Stomach smooth muscle (tissue), 2 donors: ENCODE measurements around the gene TLR9.
A peak's percentile ranks its signal among the peaks of the same experiment; 100 is the strongest.
"Not testable (repeated sequence)": the region's sequence is repeated elsewhere in the genome, so short reads cannot be mapped to it uniquely, and the experiment has no call there.

Source experiments
- H3K27ac ChIP-seq: one replicate; pipeline ENCODE4 v1.7.0; 2013; ENCODE audit warnings: mild to moderate bottlenecking, low read length, inconsistent platforms
- H3K27me3 ChIP-seq, 2 donors: one replicate each; pipeline ENCODE4 v1.7.0; 2013; ENCODE audit warnings: low read length in 2 of 2; ENCODE audit not compliant: insufficient read depth in 2 of 2, control insufficient read depth in 1 of 2
- H3K36me3 ChIP-seq, 2 donors: one replicate each; pipeline ENCODE4 v1.7.0; 2013; ENCODE audit warnings: low read length in 2 of 2; ENCODE audit not compliant: control insufficient read depth in 2 of 2, insufficient read depth in 2 of 2
- H3K4me1 ChIP-seq: one replicate; pipeline ENCODE4 v1.7.0; 2013; ENCODE audit warnings: low read length; ENCODE audit not compliant: control insufficient read depth, insufficient read depth
- H3K4me3 ChIP-seq, 2 donors: one replicate each; pipeline ENCODE4 v1.7.0; 2013; ENCODE audit warnings: low read length in 2 of 2
- H3K9ac ChIP-seq, 2 donors: one replicate each; pipeline ENCODE4 v1.7.0; 2013; ENCODE audit warnings: low read length in 2 of 2, mild to moderate bottlenecking in 1 of 2
- H3K9me3 ChIP-seq, 2 donors: one replicate each; pipeline ENCODE4 v1.7.0; 2013; ENCODE audit warnings: low read length in 2 of 2; ENCODE audit not compliant: control insufficient read depth in 2 of 2
- donor health status: healthy.
- donor health status: Pancreatic carcinoma.

The TLR9 gene

GRCh38 chr3:52225452-52226228, at the start of gene TLR9:
TSS of gene TLR9 (minus strand) at chr3:52225645. CDS start at chr3:52225529, 116 bp downstream.
- no peaks in the 10 kb centered on the region for H3K27me3 ChIP-seq
- H3K4me3 ChIP-seq, result no peak within 1 kb of the TSS
- H3K4me1 ChIP-seq, result peaks cover 6% of the 10 kb centered on the region
- H3K9me3 ChIP-seq, result no peaks in the 10 kb centered on the region
- no peak within 1 kb of the TSS for H3K27ac ChIP-seq
- H3K36me3 ChIP-seq, result peaks cover 21 to 24% of the 10 kb centered on the region in 2 donors
- no peak within 1 kb of the TSS for H3K9ac ChIP-seq

DNA sequence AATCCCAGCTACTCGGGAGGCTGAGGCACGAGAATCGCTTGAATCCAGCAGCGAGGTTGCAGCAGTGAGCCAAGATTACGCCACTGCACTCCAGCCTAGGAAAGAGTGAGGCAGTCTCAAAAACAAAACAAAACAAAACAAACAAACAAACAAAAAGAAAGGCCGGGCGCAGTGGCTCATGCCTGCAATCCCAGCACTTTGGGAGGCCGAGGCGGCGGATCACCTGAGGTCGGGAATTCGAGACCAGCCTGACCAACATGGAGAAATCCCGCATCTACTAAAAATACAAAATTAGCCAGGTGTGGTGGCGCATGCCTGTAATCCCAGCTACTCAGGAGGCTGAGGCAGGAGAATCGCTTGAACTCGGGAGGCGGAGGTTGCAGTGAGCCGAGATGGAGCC, 49.3 kb upstream of the TLR9 start:
- peaks cover 41% of the 10 kb centered on the region for H3K4me1 ChIP-seq
- not testable (repeated sequence) for H3K9ac ChIP-seq, H3K27me3 ChIP-seq, H3K36me3 ChIP-seq, H3K4me3 ChIP-seq, H3K9me3 ChIP-seq
- H3K27ac ChIP-seq, result peak overlapping the region; percentile 66

- Histone ChIP-seq H3K4me3 (no peak overlapping the region), H3K27ac (no peak overlapping the region), H3K36me3 (peaks cover 9 to 13% of the 10 kb centered on the region in 2 donors), H3K9ac (peak overlapping the region in 1 of 2 donors; percentile 13), H3K4me1 (peaks cover 35% of the 10 kb centered on the region), H3K9me3 (no peaks in the 10 kb centered on the region), H3K27me3 (no peaks in the 10 kb centered on the region)
Observed at GRCh38 chr3:52272831-52273230, 47.4 kb upstream of the TLR9 start.

DNA sequence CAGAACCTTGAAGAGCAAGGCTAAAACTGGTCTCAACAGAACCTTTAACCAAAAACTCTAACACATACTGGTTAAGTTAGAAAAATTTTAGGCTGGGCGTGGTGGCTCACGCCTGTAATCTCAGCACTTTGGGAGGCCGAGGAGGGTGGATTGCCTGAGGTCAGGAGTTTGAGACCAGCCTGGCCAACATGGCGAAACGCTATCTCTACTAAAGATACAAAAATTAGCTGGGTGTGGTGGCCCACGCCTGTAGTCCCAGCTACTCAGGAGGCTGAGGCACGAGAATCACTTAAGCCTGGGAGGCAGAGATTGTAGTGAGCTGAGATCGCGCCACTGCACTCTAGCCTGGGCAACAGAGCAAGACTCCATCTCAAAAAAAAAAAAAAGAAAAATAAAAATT, 46.7 kb upstream of the TLR9 start:
- not testable (repeated sequence) for H3K27ac ChIP-seq, H3K9ac ChIP-seq, H3K9me3 ChIP-seq, H3K27me3 ChIP-seq, H3K4me3 ChIP-seq
- Histone ChIP-seq H3K36me3 (peaks cover 13 to 18% of the 10 kb centered on the region in 2 donors), H3K4me1 (peaks cover 35% of the 10 kb centered on the region)

GRCh38 chr3:52270252-52270754, 44.9 kb upstream of the TLR9 start:
- Histone ChIP-seq H3K27ac (no peak overlapping the region), H3K9ac (no peak overlapping the region), H3K36me3 (peaks cover 27 to 28% of the 10 kb centered on the region in 2 donors), H3K4me3 (no peak overlapping the region), H3K4me1 (peaks cover 23% of the 10 kb centered on the region), H3K27me3 (no peaks in the 10 kb centered on the region), H3K9me3 (no peaks in the 10 kb centered on the region)

DNA sequence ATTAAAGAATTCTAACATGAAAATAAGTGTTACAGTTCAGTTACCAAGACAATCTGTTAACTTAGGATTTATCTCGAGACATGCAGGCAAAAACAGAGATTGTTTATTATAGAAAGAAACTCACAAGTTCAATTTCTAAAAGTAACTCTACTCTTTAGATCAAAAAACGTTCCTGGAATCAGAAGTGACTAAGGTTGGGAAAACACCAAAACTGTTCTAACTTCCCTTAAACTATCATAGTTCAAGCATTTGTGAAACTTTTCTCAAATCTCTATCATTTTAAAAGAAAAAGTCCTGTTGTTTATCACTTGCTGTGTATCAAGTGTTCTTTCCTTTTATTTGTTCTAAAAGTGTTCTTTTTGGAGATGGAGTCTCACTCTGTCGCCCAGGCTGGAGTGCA, 44.3 kb upstream of the TLR9 start:
- Histone ChIP-seq H3K4me3 (no peak overlapping the region), H3K9ac (no peak overlapping the region), H3K27me3 (no peaks in the 10 kb centered on the region), H3K4me1 (peaks cover 21% of the 10 kb centered on the region), H3K27ac (no peak overlapping the region), H3K36me3 (peaks cover 27 to 28% of the 10 kb centered on the region in 2 donors), H3K9me3 (no peaks in the 10 kb centered on the region)

DNA sequence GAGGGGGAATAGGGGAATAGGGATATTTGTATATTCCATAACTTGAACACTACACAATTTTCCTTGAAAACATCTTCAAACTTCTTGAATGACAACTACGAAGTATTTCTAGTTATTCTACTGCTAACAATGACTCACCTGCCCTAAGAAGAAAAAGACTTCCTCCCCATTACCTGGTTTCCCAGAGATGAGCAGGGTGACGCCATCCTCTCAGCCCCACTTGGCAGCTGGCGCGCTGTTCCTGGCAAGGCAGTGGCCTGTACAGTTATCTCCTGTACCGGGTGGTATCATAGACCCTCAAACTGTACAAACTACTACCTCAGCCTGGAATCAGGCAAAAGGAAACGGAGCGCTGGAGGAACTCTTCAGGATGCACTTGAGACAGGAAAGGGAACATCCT, 42.6 kb upstream of the TLR9 start:
- H3K9me3 ChIP-seq, result no peaks in the 10 kb centered on the region
- no peaks in the 10 kb centered on the region for H3K27me3 ChIP-seq
- peaks cover 39 to 40% of the 10 kb centered on the region in 2 donors for H3K36me3 ChIP-seq
- peaks cover 15% of the 10 kb centered on the region for H3K4me1 ChIP-seq
- no peak overlapping the region for H3K27ac ChIP-seq
- no peak overlapping the region for H3K9ac ChIP-seq
- no peak overlapping the region for H3K4me3 ChIP-seq

GRCh38 chr3:52265387-52265786, 39.9 kb upstream of the TLR9 start:
- H3K4me3 ChIP-seq, result no peak overlapping the region
- H3K27ac ChIP-seq, result no peak overlapping the region
- peaks cover 54 to 63% of the 10 kb centered on the region in 2 donors for H3K36me3 ChIP-seq
- peaks cover 5% of the 10 kb centered on the region for H3K4me1 ChIP-seq
- no peaks in the 10 kb centered on the region for H3K27me3 ChIP-seq
- H3K9me3 ChIP-seq, result no peaks in the 10 kb centered on the region
- no peak overlapping the region for H3K9ac ChIP-seq

DNA sequence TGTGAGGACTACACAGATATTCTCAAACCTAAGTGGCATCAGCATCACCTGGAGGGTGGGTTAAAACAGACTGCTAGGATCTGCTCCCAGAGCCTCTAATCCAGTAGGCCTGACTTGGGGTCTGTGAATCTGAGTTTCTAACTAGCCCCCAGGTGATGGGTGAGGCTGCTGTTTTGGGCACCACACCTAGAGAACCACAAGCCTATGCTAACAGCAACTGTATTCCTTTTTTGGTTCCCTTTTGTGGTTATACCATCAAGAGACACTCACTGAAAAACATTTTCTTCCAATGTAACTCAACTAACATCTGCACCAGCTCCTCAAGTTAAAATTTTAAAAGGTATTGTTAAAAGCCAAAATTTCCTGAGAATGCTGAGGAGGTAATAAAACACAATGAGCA, 37.0 kb upstream of the TLR9 start:
- Histone ChIP-seq H3K27ac (no peak overlapping the region), H3K9ac (no peak overlapping the region), H3K4me1 (no peaks in the 10 kb centered on the region), H3K9me3 (no peaks in the 10 kb centered on the region), H3K36me3 (peaks cover 71 to 77% of the 10 kb centered on the region in 2 donors), H3K4me3 (no peak overlapping the region), H3K27me3 (no peaks in the 10 kb centered on the region)

GRCh38 chr3:52259448-52259847, 34.0 kb upstream of the TLR9 start:
- Histone ChIP-seq H3K4me3 (no peak overlapping the region), H3K4me1 (no peaks in the 10 kb centered on the region), H3K27ac (no peak overlapping the region), H3K36me3 (peaks cover 78 to 80% of the 10 kb centered on the region in 2 donors), H3K27me3 (no peaks in the 10 kb centered on the region), H3K9ac (no peak overlapping the region), H3K9me3 (no peaks in the 10 kb centered on the region)

DNA sequence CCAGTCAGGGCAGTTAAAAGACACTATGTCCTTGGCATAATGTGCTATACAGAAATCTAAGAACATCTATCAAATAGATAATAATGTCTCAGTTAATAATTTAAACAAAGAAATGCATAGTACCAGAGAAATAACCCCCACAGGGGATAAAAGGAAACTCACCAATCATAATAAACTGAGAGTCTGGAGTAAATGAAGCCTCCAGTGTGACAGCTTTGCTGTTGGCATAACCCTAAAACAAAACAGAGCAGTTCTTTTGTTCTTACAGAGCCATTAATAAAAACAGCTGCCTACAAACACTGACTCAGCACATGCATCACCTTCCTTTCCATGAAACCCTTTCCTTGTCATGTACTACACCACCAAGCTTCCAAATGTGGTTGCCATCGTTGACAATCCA, 33.6 kb upstream of the TLR9 start:
- Histone ChIP-seq H3K27me3 (no peaks in the 10 kb centered on the region), H3K27ac (no peak overlapping the region), H3K9me3 (no peaks in the 10 kb centered on the region), H3K36me3 (peaks cover 75 to 78% of the 10 kb centered on the region in 2 donors), H3K9ac (no peak overlapping the region), H3K4me3 (no peak overlapping the region), H3K4me1 (peaks cover 2% of the 10 kb centered on the region)
